ENCODE data around the gene EBPL. TPM values are rescaled to one million over a fixed set of nuclear protein-coding genes. Genes with fewer than 3 reads are reported as not detected.
"Not testable (repeated sequence)": the region's sequence is repeated elsewhere in the genome, so short reads cannot be mapped to it uniquely, and the experiment has no call there.

Gene EBPL
- total and polyA plus RNA-seq, 9 of the 15 experiments (the other 6 are each of a cell fraction or from before 2014, with no cell fraction given) = 5.2 to 68.3 (median 43.0) TPM

- H3K27ac ChIP-seq (ENCODE audit: extremely low read depth, low read depth, low read length); CTCF ChIA-PET (ENCODE audit: low intra/inter-chr PET ratio); H3K27me3 ChIP-seq (ENCODE audit: control insufficient read depth in 2 of 2, insufficient read depth in 2 of 2, low read length in 2 of 2); FAIRE-seq; DNase-seq (ENCODE audit: extremely low read depth in 1 of 4, low spot score in 3 of 4); H3K4me3 ChIP-seq; BruUV-seq (replicated peaks); H3K4me1 ChIP-seq (replicated peaks in 1 of 2; ENCODE audit: control insufficient read depth in 2 of 2, insufficient read depth in 2 of 2, low read length in 2 of 2); H3K79me2 ChIP-seq (ENCODE audit: control insufficient read depth, insufficient read depth, low read length); POLR2A ChIA-PET; H3K4me2 ChIP-seq (ENCODE audit: insufficient read depth, low read length); ATAC-seq; in situ Hi-C loops (cut with MboI); H3K9ac ChIP-seq (ENCODE audit: insufficient read depth in 1 of 2, low read depth in 2 of 2, low read length in 2 of 2); H2AFZ ChIP-seq (ENCODE audit: low read depth, low read length); H3K9me1 ChIP-seq (ENCODE audit: control insufficient read depth, insufficient read depth, low read length); H4K20me1 ChIP-seq (replicated peaks; ENCODE audit: control insufficient read depth, insufficient read depth, low read length); intact Hi-C loops (cut with micrococcal nuclease); H3K9me3 ChIP-seq (replicated peaks; ENCODE audit: control insufficient read depth, insufficient read depth, low read depth, low read length): not testable (repeated sequence)
- WGBS (ENCODE audit: insufficient coverage, low coverage, missing lambda C conversion rate) = 92% methylated on average over 6 of the region's 7 CpGs
- peaks cover 44% of the 10 kb centered on the region; the same call in 2 of the 3 replicates for H3K36me3 ChIP-seq (ENCODE audit: control insufficient read depth, insufficient read depth, low read length)
Observed at GRCh38 chr13:49704264-49704663, 13.0 kb upstream of the EBPL start.

GRCh38 chr13:49701491-49701890 lies 10.2 kb upstream of the EBPL start:
- Histone ChIP-seq H3K27ac (ENCODE audit: extremely low read depth, low read depth, low read length) (no peak overlapping the region), H3K9ac (ENCODE audit: insufficient read depth in 1 of 2, low read depth in 2 of 2, low read length in 2 of 2) (no peak overlapping the region), H4K20me1 (replicated peaks; ENCODE audit: control insufficient read depth, insufficient read depth, low read length) (no peaks in the 10 kb centered on the region), H3K9me3 (replicated peaks; ENCODE audit: control insufficient read depth, insufficient read depth, low read depth, low read length) (no peaks in the 10 kb centered on the region), H3K4me2 (ENCODE audit: insufficient read depth, low read length) (no peak overlapping the region), H2AFZ (ENCODE audit: low read depth, low read length) (no peak overlapping the region), H3K9me1 (ENCODE audit: control insufficient read depth, insufficient read depth, low read length) (no peaks in the 10 kb centered on the region), H3K4me1 (replicated peaks in 1 of 2; ENCODE audit: control insufficient read depth in 2 of 2, insufficient read depth in 2 of 2, low read length in 2 of 2) (no peaks in the 10 kb centered on the region), H3K4me3 (no peak overlapping the region), H3K79me2 (ENCODE audit: control insufficient read depth, insufficient read depth, low read length) (no peaks in the 10 kb centered on the region), H3K27me3 (ENCODE audit: control insufficient read depth in 2 of 2, insufficient read depth in 2 of 2, low read length in 2 of 2) (no peaks in the 10 kb centered on the region), H3K36me3 (ENCODE audit: control insufficient read depth, insufficient read depth, low read length) (peaks cover 29% of the 10 kb centered on the region; the same call in 2 of the 3 replicates)
- POLR2A ChIA-PET = no interaction called here
- no TSS peak for BruUV-seq (replicated peaks)
- in situ Hi-C loops (cut with MboI) (no loop called here), intact Hi-C loops (cut with micrococcal nuclease) (no loop called here)
- peak; percentile 15 for FAIRE-seq
- TF ChIP-seq HBP1 (CRISPR knock-in tag; IDR thresholded peaks at IDR 0.05) (no peak), HDAC1 (IDR thresholded peaks at IDR 0.05) (no peak), ZNF707 (CRISPR knock-in tag; conservative IDR thresholded peaks at IDR 0.05) (no peak), NFE2L1 (tag; IDR thresholded peaks at IDR 0.05; ENCODE audit: borderline replicate concordance, low read depth) (no peak), DMBX1 (CRISPR knock-in tag; IDR thresholded peaks at IDR 0.05; ENCODE audit: borderline replicate concordance) (no peak), ZBTB9 (CRISPR knock-in tag; IDR thresholded peaks at IDR 0.05) (no peak), ZNF511 (CRISPR knock-in tag; IDR thresholded peaks at IDR 0.05) (no peak), MIER1 (IDR thresholded peaks at IDR 0.05; ENCODE audit: low read depth) (no peak), ATF7 (IDR thresholded peaks at IDR 0.05) (no peak)
- ATAC-seq = no peak
- CTCF ChIA-PET (ENCODE audit: low intra/inter-chr PET ratio) = no interaction called here
- DNase-seq (ENCODE audit: extremely low read depth in 1 of 4, low spot score in 3 of 4) = no peak
